HT-29 (cell line): ENCODE measurements around the gene ALDH2. TPM values are rescaled to one million over a fixed set of nuclear protein-coding genes. Genes with fewer than 3 reads are reported as not detected.
"Not testable (repeated sequence)": the region's sequence is repeated elsewhere in the genome, so short reads cannot be mapped to it uniquely, and the experiment has no call there.

Experiments used
- DNase-seq: peaks from one replicate; pipeline ENCODE4 v3.0.0-alpha.2; 2015; ENCODE audit warnings: low spot score
- total RNA-seq: library from RNA; depleted of rRNA; stranded (reverse); fragments of >200 nt; shearing (Covaris generic); gene quantifications from 2 replicates; pipeline ENCODE4 v1.2.3, GENCODE V29; 2014

Gene ALDH2
- total RNA-seq, 1 experiment from 2014 or later, result 94.6 TPM

- DNase-seq, result no peak
These were observed 58.8 kb downstream of the ALDH2 start for GRCh38 chr12:111825509-111825908.

GRCh38 chr12:111826316-111826715 lies 59.6 kb downstream of the ALDH2 start:
- no peak for DNase-seq

DNA sequence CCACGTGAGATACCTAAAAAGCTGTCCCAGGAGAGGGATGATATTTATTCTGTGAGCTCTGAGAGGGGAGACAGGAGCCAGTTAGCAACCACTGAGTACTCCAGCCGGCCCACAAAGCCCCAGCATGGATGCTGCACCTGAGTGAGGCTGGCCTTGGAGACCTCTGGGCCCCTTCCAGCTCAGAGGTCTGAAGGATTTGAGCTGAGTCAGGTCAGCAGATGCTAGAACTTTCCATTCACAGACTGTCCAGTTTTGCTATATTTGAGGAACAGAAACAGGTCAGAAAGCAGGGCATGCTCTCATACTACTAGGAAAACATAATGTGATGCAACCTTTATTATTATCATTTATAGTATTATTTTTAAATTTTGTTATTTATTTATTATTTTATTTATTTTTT lies 60.3 kb downstream of the ALDH2 start:
- no peak for DNase-seq

- no peak for DNase-seq
These were observed 61.2 kb downstream of the ALDH2 start for GRCh38 chr12:111827907-111828306.

GRCh38 chr12:111828338-111828979 lies 61.7 kb downstream of the ALDH2 start:
- DNase-seq, result no peak

DNA sequence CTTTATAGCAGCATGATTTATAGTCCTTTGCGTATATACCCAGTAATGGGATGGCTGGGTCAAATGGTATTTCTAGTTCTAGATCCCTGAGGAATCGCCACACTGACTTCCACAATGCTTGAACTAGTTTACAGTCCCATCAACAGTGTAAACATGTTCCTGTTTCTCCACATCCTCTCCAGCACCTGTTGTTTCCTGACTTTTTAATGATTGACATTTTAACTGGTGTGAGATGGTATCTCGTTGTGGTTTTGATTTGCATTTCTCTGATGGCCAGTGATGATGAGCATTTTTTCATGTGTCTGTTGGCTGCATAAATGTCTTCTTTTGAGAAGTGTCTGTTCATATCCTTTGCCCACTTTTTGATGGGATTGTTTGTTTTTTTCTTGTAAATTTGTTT lies 62.9 kb downstream of the ALDH2 start:
- DNase-seq, result not testable (repeated sequence)

- peak; percentile 58 for DNase-seq
These were observed 68.1 kb downstream of the ALDH2 start for GRCh38 chr12:111834740-111835386.

DNA sequence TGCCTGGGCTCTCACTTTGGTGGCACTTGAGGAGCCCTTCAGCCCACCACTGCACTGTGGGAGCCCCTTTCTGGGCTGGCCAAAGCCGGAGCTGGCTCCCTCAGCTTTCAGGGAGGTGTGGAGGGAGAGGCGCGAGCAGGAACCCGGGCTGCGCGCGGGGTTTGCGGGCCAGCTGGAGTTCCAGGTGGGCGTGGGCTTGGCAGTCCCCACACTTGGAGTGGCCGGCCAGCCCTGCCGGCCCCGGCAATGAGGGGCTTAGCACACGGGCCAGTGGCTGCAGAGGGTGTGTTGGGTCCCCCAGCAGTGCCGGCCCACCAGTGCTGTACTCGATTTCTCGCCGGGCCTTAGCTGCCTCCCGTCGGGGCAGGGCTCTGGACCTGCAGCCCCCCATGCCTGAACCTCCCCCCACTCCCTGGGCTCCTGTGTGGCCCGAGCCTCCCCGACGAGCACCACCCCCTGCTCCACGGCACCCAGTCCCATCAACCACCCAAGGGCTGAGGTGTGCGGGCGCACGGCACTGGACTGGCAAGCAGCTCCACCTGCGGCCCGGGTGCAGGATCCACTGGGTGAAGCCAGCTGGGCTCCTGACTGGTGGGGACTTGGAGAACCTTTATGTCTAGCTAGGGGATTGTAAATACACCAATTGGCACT lies 68.9 kb downstream of the ALDH2 start:
- DNase-seq, result not testable (repeated sequence)

DNA sequence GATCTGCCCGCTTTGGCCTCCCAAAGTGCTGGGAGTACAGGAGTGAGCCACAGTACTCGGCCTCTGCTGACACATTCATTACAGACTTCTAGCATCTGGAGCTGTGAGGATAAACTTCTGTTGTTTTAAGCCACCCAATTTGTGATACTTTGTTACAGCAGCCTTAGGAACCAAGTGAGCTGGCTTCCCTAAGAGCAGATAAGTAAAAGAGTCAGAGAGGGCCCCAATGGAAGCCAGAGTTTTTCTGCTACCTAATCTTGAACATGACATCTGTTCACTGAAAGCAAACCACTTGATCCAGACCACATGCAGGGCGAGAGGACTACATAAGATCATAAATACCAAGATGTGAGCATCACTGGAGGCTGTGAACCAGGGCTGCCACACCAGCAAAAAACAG lies 71.6 kb downstream of the ALDH2 start:
- no peak for DNase-seq

DNA sequence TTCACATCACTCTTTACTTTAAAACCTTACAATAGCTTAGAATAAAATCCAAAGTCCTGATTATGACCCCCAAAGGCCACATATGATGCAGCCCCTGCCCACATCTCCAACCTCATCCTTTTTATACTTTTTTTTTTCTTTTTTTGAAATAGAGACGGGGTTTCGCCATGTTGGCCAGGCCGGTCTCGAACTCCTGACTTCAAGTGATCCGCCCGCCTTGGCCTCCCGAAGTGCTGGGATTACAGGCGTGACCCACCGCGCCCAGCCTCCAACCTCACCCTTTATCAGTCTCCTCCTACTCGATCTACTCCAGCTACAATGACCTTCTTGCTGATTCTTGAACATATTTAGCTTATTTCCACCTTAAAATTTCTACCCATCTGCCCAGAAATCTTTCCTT lies 74.1 kb downstream of the ALDH2 start:
- DNase-seq, result no peak

DNA sequence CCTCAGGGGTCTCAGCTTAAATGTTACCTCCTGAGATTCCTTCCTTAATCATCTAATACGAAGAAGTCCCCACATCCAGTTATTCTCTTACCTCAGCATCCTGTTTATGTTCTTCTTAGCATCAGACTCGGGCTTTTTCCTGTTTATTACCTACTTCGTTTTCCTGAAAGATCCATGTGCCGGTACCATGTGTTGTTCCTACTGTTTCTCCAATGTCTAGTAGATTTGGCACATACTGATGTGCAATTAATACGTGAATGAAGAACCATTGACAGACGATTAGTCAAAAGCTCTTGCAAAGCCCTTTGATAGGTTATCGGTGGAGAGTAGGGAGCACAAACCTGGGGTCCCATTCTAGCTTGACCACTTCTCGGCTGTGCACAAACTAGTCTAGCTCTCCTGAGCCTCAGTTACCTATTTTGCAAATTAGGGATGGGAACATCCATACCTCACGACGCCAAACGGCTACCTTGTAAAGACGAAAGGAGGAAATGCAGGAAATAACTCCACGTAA lies 74.6 kb downstream of the ALDH2 start:
- no peak for DNase-seq

DNA sequence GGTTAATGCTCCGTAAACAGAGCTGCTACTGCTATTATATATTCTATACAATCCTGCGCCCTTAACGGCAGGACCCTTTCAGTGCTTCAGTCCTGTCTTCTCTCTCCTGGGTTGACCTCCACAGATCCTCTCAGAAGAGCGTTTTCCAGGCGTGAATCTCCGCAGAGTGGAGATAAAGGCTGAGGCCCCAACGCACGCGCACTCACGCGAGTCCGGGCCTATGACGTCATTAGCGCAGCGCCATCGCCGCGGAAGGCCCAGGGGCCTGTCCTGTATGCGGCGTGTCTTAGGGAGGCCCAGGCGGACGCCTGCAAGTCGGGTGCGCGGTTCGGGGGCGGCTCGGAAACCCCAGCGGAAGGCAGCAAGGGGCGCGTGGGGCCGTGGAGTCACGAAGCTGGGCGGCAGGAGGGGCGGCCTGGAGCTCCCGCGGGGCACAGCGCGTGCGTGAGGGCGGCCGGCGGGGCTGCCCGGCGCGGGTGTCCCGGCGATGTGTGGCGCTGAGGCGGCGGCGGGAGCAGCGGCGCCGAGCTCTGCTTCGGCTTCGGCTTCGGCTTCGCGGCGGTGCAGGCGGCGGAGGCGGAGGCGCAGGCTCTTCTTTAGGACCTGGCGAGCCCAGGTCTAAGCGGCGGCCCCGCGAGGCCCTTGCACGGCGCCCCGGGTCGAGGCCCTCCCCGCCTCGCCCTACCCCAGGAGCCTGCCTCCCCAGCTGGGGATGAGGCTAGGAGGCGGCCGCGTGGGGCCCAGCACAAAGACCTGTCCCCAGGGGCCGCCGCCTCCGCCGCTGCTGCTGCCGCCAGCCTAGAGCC lies 75.2 kb downstream of the ALDH2 start, which contains the start of gene MAPKAPK5:
Gene MAPKAPK5 (plus strand): TSS at position 479 of the 806 bp plus-strand sequence. CDS start 506 bp downstream, outside the sequence.
- peak; percentile 95 for DNase-seq

GRCh38 chr12:111842556-111843396 lies 76.0 kb downstream of the ALDH2 start:
- DNase-seq, result peak; percentile 50

- DNase-seq, result no peak
These were observed 79.3 kb downstream of the ALDH2 start for GRCh38 chr12:111846016-111846415.

DNA sequence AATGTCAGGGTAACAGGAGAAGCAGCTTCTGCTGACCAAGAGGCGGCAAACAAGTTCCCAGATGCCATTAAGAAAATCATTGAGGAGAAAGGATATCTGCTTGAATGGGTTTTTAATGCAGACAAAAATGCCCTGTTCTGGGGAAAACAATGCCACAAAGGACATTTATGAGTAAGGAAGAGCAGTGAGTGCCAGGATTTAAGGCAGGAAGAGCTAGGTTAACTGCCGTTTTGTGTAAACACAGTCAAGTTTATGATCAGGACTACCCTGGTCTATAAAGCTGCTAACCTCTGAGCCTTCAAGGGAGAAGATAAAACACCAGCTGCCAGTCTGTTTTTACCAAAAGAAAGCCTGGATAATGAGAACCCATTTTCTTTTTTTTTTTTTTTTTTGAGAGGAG lies 83.8 kb downstream of the ALDH2 start:
- no peak for DNase-seq

- DNase-seq, result no peak
These were observed 91.5 kb downstream of the ALDH2 start for GRCh38 chr12:111858186-111858585.

DNA sequence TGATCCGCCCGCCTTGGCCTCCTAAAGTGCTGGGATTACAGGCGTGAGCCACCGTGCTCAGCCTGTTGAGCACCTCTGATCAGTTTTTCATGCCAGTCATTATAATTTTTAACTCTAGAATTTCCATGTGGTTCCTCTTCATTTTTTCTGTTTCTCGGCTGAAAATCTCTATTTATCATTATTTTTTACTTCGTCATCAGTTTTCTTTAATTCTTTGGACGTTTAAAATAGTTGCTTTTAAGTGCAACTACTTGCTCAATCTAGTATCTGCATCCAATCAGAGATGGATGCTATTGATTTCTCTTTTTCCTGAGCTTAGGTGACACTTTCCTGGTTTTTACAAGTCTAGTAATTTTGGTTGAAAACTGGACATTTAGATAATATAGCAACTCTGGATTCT lies 92.0 kb downstream of the ALDH2 start:
- no peak for DNase-seq

DNA sequence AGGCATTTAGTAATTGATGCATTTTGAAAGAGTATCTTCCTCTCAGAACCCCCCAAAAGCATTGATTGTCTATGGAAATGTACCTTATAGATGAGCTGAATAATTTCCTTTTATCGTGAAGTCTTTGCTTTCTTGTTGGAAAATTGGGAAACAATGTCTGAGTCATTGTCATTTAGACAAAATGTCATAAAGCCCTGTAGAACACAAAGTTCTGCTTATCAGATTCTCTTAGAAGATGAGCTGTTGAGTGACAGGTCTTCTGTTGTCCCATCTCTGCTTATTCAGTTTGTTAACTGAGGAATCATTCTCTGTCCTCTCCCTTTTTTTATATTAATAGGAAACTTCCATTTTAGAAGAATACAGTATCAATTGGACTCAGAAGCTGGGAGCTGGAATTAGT lies 98.2 kb downstream of the ALDH2 start:
- DNase-seq, result no peak
